ACC112 (cell line): ENCODE measurements around the gene ATG4B.
"Not testable (repeated sequence)": the region's sequence is repeated elsewhere in the genome, so short reads cannot be mapped to it uniquely, and the experiment has no call there.

Experiments
- H2AFZ ChIP-seq: fragments of 200-600 bp; sonication (generic); one replicate; pipeline ENCODE4 v1.6.0; 2017; ENCODE audit warnings: antibody characterized with exemption, low read length; ENCODE audit not compliant: unreplicated experiment
- H3K27ac ChIP-seq: fragments of 200-600 bp; sonication (generic); 2 replicates; pipeline ENCODE4 v1.5.1; 2014; ENCODE audit warnings: low read depth, mild to moderate bottlenecking, antibody characterized with exemption, low read length, moderate library complexity
- H3K27me3 ChIP-seq: fragments of 200-600 bp; sonication (generic); 2 replicates; pipeline ENCODE4 v1.6.1; 2014; ENCODE audit warnings: mild to moderate bottlenecking, antibody characterized with exemption, low read length, moderate library complexity, mixed read lengths; ENCODE audit not compliant: insufficient read depth
- H3K36me3 ChIP-seq: fragments of 200-600 bp; sonication (generic); 2 replicates; pipeline ENCODE4 v1.6.1; 2016; ENCODE audit warnings: mild to moderate bottlenecking, antibody characterized with exemption, low read length, moderate library complexity, mixed read lengths; ENCODE audit not compliant: insufficient read depth
- H3K4me1 ChIP-seq: fragments of 200-600 bp; sonication (generic); one replicate; pipeline ENCODE4 v1.6.1; 2016; ENCODE audit warnings: low read length, mixed read lengths; ENCODE audit not compliant: insufficient read depth, unreplicated experiment, control insufficient read depth
- H3K4me3 ChIP-seq: fragments of 200-600 bp; sonication (generic); 2 replicates; pipeline ENCODE4 v1.5.1; 2014; ENCODE audit warnings: mild to moderate bottlenecking, low read depth, low read length
- H3K79me2 ChIP-seq: fragments of 200-600 bp; sonication (generic); one replicate; pipeline ENCODE4 v1.6.0; 2016; ENCODE audit warnings: low read length; ENCODE audit not compliant: control insufficient read depth, unreplicated experiment, insufficient read depth

The ATG4B gene

DNA sequence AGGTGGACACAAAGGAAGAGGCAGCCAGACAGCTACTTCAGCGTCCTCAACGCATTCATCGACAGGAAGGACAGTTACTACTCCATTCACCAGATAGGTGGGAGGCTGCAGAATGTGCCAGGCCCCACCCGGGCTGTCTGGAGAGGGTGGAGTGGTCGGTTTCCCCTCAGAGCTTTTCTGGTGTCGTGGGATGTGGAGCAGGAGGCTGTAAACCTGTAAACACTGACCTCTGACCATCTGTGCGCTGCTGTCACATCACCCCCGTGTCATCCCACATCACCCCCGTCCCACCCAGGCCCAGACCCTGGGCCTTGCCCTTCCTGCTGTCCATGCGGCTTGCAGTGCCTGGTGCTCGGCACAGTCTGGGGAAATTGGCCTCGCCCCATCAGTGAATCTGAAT is 17.1 kb downstream of the ATG4B start:
- no peak overlapping the region for H3K27ac ChIP-seq
- H3K36me3 ChIP-seq: peaks cover 6% of the 10 kb centered on the region; the same call in 1 of the 2 replicates
- no peaks in the 10 kb centered on the region for H3K4me1 ChIP-seq
- H3K4me3 ChIP-seq: no peak overlapping the region
- peaks cover 18% of the 10 kb centered on the region for H3K79me2 ChIP-seq
- H3K27me3 ChIP-seq: no peaks in the 10 kb centered on the region
- no peak overlapping the region for H2AFZ ChIP-seq

DNA sequence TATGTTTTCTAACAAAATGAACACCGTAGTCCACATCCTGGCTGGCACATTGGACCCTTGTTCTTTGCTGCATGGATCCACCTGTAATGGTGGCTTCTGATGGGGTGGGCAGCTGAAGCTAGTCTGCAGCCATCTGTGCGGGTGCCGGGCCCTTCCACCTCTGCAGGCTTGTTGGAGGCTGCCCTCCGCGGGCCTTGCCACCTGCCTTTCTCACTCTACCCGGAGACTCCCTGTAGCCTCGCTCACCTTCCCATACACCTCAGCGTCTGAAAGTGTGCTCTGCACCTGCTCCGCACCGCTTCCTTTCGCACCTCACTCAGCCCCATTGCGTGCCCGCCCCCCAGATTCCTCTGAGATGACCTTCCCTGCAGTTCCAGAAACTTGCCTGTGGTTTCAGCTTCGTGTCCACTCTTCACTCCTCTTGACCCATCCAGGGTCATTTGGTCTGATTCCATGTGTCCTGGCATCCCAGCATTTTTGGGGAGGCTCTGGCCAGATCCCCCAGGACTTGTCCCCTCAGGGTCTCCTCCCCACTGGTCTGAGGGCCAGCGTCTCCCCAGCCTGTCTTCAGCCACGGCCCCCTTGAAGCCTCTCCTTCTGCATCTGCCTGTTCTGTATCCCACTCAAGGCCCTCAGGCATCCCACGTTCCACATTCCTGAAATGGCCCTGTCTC is 18.2 kb downstream of the ATG4B start:
- H3K27ac ChIP-seq: no peak overlapping the region
- no peaks in the 10 kb centered on the region for H3K27me3 ChIP-seq
- H3K4me1 ChIP-seq: no peaks in the 10 kb centered on the region
- peaks cover 6% of the 10 kb centered on the region; the same call in 1 of the 2 replicates for H3K36me3 ChIP-seq
- H2AFZ ChIP-seq: no peak overlapping the region
- H3K4me3 ChIP-seq: no peak overlapping the region
- H3K79me2 ChIP-seq: peaks cover 11% of the 10 kb centered on the region

DNA sequence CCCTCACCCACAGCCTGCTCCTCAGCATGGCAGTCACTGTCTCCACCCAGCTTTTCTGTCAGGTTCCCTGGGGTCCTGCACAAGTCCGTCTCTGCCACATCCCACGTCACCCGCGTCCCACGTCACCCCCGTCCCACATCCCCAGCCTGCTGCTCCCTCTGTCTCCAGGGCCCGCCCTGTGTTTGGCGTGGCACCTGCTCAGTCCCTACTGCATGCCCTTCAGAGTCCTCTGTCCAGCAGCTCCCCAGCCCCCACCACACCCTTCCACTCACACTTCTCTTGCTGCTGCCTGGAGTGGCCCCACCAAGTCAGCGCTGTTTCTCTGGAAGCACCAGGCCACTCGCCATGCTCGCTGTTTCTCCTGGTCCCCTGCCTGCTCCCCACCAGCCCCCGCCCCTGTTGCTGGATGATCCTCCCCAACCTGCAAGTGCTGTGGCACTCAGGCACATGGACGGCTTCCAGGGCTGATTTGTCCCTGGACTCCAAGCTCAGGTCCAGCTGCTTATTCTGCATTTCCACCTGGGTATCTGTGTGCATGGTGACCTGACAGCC is 18.8 kb downstream of the ATG4B start:
- no peak overlapping the region for H3K27ac ChIP-seq
- H3K36me3 ChIP-seq: peaks cover 6% of the 10 kb centered on the region; the same call in 1 of the 2 replicates
- H3K79me2 ChIP-seq: peaks cover 9% of the 10 kb centered on the region
- no peaks in the 10 kb centered on the region for H3K4me1 ChIP-seq
- no peak overlapping the region for H3K4me3 ChIP-seq
- H2AFZ ChIP-seq: no peak overlapping the region
- H3K27me3 ChIP-seq: no peaks in the 10 kb centered on the region

DNA sequence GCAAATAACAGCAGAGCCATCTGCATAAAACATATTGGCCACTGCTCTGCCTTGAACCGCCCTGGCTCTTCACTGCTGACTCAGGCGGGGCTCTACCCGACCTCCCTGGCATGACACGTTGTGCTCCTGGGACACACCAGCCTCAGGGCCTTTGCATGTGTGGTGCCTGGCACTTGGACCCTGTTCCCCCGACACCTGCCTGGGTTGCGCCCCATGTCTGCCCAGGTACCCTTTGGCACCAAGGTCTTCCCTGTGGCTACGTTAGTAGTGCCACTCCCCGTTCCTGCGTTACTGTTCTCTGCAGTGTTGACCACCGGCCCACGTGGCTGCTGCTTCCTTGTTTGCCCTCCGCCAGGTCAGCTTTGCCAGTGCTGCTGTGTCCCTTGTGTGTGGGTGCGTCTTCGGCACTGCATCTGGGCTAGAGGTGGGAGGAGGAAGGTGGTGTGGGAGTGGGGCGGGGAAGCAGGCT is 20.3 kb downstream of the ATG4B start:
- H3K36me3 ChIP-seq: peaks cover 6% of the 10 kb centered on the region; the same call in 1 of the 2 replicates
- no peak overlapping the region for H2AFZ ChIP-seq
- no peaks in the 10 kb centered on the region for H3K27me3 ChIP-seq
- H3K79me2 ChIP-seq: peaks cover 6% of the 10 kb centered on the region
- H3K4me1 ChIP-seq: no peaks in the 10 kb centered on the region
- no peak overlapping the region for H3K4me3 ChIP-seq
- H3K27ac ChIP-seq: no peak overlapping the region

DNA sequence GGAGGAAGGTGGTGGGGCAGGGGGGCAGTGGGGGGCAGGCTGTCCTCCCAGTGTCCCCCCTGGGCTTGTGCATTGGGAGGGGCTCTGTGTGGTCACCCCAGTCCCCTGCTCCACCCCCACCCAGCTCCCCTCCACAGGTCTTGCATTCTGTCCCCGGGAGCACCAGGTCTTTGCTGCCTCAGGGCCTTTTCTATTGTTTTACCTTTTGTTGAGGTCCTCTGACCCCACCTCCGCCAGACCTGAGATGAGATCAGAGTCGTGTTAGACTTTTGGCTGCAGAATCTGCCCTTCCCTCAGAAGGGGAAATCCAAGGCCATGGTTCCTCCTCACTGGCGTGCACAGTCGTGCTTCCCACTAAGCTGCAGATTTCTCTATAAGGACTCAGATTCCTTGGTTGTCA is 20.8 kb downstream of the ATG4B start:
- Histone ChIP-seq H3K4me1 (no peaks in the 10 kb centered on the region), H3K27ac (no peak overlapping the region), H3K79me2 (peaks cover 2% of the 10 kb centered on the region), H3K4me3 (no peak overlapping the region), H3K27me3 (no peaks in the 10 kb centered on the region), H2AFZ (no peak overlapping the region), H3K36me3 (peaks cover 6% of the 10 kb centered on the region; the same call in 1 of the 2 replicates)

DNA sequence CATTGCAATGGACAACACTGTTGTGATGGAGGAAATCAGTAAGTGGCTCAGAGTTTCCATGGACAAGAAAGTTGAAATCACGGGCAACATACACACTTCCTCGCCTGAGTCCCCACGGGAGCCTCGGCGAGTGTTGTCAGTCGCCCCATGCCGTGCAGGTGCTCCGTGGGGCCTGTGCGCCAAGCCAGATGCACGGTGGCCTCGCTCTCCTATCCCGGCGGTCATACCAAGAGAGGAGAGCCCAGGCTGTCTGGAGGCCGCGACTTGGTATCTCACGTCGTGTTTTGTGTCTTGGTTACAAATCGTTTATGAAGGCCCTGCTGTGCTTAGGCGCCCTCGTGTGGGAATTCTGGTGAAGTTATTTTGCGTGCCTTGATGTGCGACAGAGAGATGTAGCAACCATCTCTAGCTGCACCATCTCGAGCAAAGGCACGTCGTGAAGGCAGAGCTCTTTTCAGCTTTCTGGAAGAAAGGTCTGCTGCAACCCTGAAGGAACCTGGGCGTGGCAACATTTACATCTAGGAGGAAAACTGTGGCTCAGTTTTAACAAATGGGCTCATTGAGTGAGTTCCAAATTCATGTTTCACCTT is 21.8 kb downstream of the ATG4B start:
- H3K36me3 ChIP-seq: peaks cover 6% of the 10 kb centered on the region; the same call in 1 of the 2 replicates

DNA sequence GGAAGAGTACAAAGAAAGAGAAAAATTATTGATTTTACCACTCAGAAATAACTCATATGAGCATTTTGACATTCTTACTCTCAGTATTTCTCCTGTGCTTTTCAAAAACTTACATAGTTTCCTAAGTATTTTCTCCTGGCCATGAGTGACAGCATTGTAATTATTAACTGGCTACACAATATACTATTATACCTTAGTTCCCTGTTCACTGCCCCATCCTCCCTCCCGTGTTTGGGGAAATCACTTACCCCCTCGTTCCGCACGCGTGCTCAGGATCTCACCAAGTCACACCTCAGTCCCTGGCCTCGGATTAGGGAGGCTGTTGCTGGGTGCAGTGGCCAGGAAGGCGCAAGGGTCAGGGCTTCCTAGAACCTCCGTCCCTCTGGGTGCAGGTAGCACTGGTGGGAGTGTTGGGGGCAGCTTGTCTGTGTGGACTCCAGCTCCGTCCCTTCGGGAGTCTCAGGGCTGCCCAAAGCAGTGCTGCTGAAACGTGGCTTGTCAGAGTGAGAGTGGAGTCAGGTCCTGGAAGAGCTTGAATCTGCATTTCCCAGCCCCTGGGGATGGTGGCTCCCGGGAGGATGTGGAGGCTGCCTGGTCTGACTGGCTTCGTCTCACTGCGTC is 23.2 kb downstream of the ATG4B start:
- Histone ChIP-seq H3K36me3 (peaks cover 6% of the 10 kb centered on the region; the same call in 1 of the 2 replicates), H3K79me2 (no peaks in the 10 kb centered on the region), H3K27me3 (no peaks in the 10 kb centered on the region), H3K4me3 (no peak overlapping the region), H2AFZ (no peak overlapping the region), H3K4me1 (peaks cover 10% of the 10 kb centered on the region), H3K27ac (no peak overlapping the region)

More for the DNA sequence above, 21.8 kb downstream of the ATG4B start:
- Histone ChIP-seq H3K27ac (no peak overlapping the region), H3K27me3 (no peaks in the 10 kb centered on the region), H3K4me3 (no peak overlapping the region), H2AFZ (no peak overlapping the region), H3K4me1 (no peaks in the 10 kb centered on the region), H3K79me2 (no peaks in the 10 kb centered on the region)

DNA sequence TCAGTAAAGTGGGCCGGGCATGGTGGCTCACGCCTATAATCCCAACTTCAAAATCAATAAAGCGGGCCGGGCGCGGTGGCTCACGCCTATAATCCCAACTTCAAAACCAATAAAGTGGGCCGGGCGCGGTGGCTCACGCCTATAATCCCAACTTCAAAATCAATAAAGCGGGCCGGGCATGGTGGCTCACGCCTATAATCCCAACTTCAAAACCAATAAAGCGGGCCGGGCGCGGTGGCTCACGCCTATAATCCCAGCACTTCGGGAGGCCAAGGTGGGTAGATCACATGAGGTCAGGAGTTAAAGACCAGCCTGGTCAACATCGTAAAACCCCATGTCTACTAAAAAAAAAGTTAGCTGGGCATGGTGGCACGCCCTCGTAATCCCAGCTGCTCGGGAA is 25.2 kb downstream of the ATG4B start:
- not testable (repeated sequence) for H3K36me3 ChIP-seq

DNA sequence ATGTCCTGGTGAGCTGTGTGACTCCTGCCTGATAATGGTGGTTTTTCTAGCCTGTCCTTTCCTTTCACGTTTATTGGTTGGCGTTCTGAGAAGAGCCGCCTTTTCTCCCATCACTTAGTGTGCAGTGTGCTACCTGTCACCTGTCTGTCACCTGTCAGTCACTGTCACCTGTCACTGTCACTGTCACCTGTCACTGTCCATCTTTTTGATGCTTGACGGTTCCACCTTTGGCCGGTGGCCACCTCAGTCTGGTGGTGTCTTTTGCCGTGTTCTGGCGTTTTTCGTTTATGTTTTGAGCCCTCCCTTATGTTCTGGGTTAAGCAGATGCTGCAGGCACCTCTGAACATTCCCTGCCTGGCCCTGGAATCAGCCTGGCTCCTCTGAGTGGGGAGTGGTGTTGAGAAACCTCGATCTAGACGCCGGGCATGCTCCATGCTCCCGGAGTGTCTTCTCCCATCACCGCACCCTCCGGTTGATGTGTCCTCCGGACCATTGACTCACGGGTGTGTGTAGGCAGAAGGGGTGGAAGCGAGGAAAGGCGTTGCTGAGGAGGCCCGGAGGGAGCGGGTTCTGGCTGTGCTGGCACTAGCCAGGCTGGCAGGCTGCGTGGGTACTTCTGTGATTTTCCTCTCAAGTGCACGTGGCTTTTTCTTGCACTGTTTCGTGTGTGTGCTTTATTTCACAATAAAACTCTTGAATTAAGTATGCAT is 28.4 kb downstream of the ATG4B start:
- Histone ChIP-seq H3K4me1 (peaks cover 15% of the 10 kb centered on the region), H3K27ac (peak overlapping the region; percentile 87), H3K27me3 (no peaks in the 10 kb centered on the region), H3K79me2 (no peaks in the 10 kb centered on the region), H3K4me3 (no peak overlapping the region), H2AFZ (no peak overlapping the region), H3K36me3 (peaks cover 3% of the 10 kb centered on the region; the same call in 1 of the 2 replicates)

More for the DNA sequence above, 25.2 kb downstream of the ATG4B start:
- H3K79me2 ChIP-seq, H3K4me3 ChIP-seq, H2AFZ ChIP-seq, H3K27me3 ChIP-seq, H3K27ac ChIP-seq: not testable (repeated sequence)
- H3K4me1 ChIP-seq: peaks cover 15% of the 10 kb centered on the region
